ENCODE results near the gene THRB. TPM values are rescaled to one million over a fixed set of nuclear protein-coding genes. Genes with fewer than 3 reads are reported as not detected.

Gene THRB
- total and polyA plus RNA-seq, 9 of the 15 experiments (the other 6 are each of a cell fraction or from before 2014, with no cell fraction given): 1.7 to 14.9 (median 6.9) TPM

GRCh38 chr3:24512564-24513197, 18.0 kb upstream of the THRB start:
- BruUV-seq (replicated peaks): no TSS peak
- WGBS (ENCODE audit: insufficient coverage, low coverage, missing lambda C conversion rate): 45% methylated on average over 5 of the region's 5 CpGs
- Histone ChIP-seq H3K9me3 (replicated peaks; ENCODE audit: control insufficient read depth, insufficient read depth, low read depth, low read length) (no peaks in the 10 kb centered on the region), H2AFZ (ENCODE audit: low read depth, low read length) (no peak overlapping the region), H3K4me2 (ENCODE audit: insufficient read depth, low read length) (no peak overlapping the region), H4K20me1 (replicated peaks; ENCODE audit: control insufficient read depth, insufficient read depth, low read length) (no peaks in the 10 kb centered on the region), H3K9me1 (ENCODE audit: control insufficient read depth, insufficient read depth, low read length) (no peaks in the 10 kb centered on the region), H3K79me2 (ENCODE audit: control insufficient read depth, insufficient read depth, low read length) (no peaks in the 10 kb centered on the region), H3K4me1 (replicated peaks in 1 of 2; ENCODE audit: control insufficient read depth in 2 of 2, insufficient read depth in 2 of 2, low read length in 2 of 2) (peaks cover 0 to 20% of the 10 kb centered on the region in 2 experiments; a peak in 3 of 5 replicates), H3K36me3 (ENCODE audit: control insufficient read depth, insufficient read depth, low read length) (no peaks in the 10 kb centered on the region; the same call in 2 of the 3 replicates), H3K9ac (ENCODE audit: insufficient read depth in 1 of 2, low read depth in 2 of 2, low read length in 2 of 2) (no peak overlapping the region), H3K27me3 (ENCODE audit: control insufficient read depth in 2 of 2, insufficient read depth in 2 of 2, low read length in 2 of 2) (no peaks in the 10 kb centered on the region), H3K4me3 (no peak overlapping the region), H3K27ac (ENCODE audit: extremely low read depth, low read depth, low read length) (no peak overlapping the region)
- in situ Hi-C loops (cut with MboI) (no loop called here), intact Hi-C loops (cut with micrococcal nuclease) (no loop called here)
- ChIA-PET CTCF (ENCODE audit: low intra/inter-chr PET ratio) (no interaction called here), POLR2A (no interaction called here)
- no peak for TF ChIP-seq TAF15 (IDR thresholded peaks at IDR 0.05; ENCODE audit: low read depth, low read length)
- no peak for TF ChIP-seq HMBOX1 (IDR thresholded peaks at IDR 0.05)
- no peak for TF ChIP-seq STAT5B (CRISPR knock-in tag; IDR thresholded peaks at IDR 0.05)
- no peak for TF ChIP-seq ZNF408 (CRISPR knock-in tag; IDR thresholded peaks at IDR 0.05; ENCODE audit: low read depth)
- TF ChIP-seq ZNF217 (CRISPR knock-in tag; IDR thresholded peaks at IDR 0.05): no peak
- TF ChIP-seq ZNF318 (IDR thresholded peaks at IDR 0.05; ENCODE audit: borderline replicate concordance in 1 of 2, low read depth in 1 of 2): no peak
- TF ChIP-seq NCOR1 (IDR thresholded peaks at IDR 0.05): no peak
- DNase-seq (ENCODE audit: extremely low read depth in 1 of 4, low spot score in 3 of 4) (no peak), ATAC-seq (no peak), FAIRE-seq (no peak)

All from K562 (cell line).